Left cardiac atrium (tissue), 2 donors: ENCODE measurements around the gene LTF. TPM values are rescaled to one million over a fixed set of nuclear protein-coding genes. Genes with fewer than 3 reads are reported as not detected.

Experiments
- total RNA-seq, 2 donors: library from RNA; stranded (reverse); fragmentation: NEBNext Ultra II Directional; extraction: Animal tissue kit (Norgen Biotek cat#: 25700); gene quantifications; one replicate each; pipeline ENCODE4 v1.2.1, GENCODE V29; 2021
- donor health status: DM: no; HTN: yes; CAD: no; lungs with severe emphysema.
- donor health status: DM: yes; HTN: yes; CAD: no.

The LTF gene
- total RNA-seq, 2 donors from 2014 or later, result 2.9 to 3.1 TPM

Other genes starting within 250 kb of the LTF start
- not detected for gene CCR3, start 222.4 kb downstream of the LTF start, total RNA-seq
- 1 to 10 TPM; 1.9 to 3.9 TPM for gene CCR2, start 110.8 kb downstream of the LTF start, total RNA-seq
- 1 to 10 TPM; 1.4 to 2.2 TPM for gene CCR5, start 94.0 kb downstream of the LTF start, total RNA-seq
- gene CCRL2, start 57.6 kb downstream of the LTF start, total RNA-seq, result 1 to 10 TPM; 2.1 to 3.1 TPM
- gene RTP3, start 33.1 kb upstream of the LTF start, total RNA-seq, result not detected
- gene LRRC2, start 101.4 kb upstream of the LTF start, total RNA-seq, result 10 to 100 TPM; 14.3 to 20.5 TPM
- not detected for gene FAM240A, start 147.6 kb upstream of the LTF start, total RNA-seq
- 10 to 100 TPM; 17.3 to 23.8 TPM for gene ALS2CL, start 228.8 kb upstream of the LTF start, total RNA-seq
- under 1 TPM; 0.44 to 0.91 TPM for gene TMIE, start 236.5 kb upstream of the LTF start, total RNA-seq